Measurements from ENCODE around the gene DALRD3.

The DALRD3 gene

GRCh38 chr3:49017971-49018706 lies at the start of gene DALRD3:
TSS of gene DALRD3 (minus strand) at chr3:49018580. CDS start at chr3:49018564, 16 bp downstream.
- no peak for DNase-seq (ENCODE audit: low read depth)

- no peak for DNase-seq (ENCODE audit: low read depth)
Measured at GRCh38 chr3:49058011-49058410, 39.6 kb upstream of the DALRD3 start.

GRCh38 chr3:49057268-49057667 lies 38.9 kb upstream of the DALRD3 start:
- DNase-seq (ENCODE audit: low read depth): no peak

GRCh38 chr3:49054344-49054862 lies 36.0 kb upstream of the DALRD3 start:
- no peak for DNase-seq (ENCODE audit: low read depth)

GRCh38 chr3:49053543-49053942 lies 35.2 kb upstream of the DALRD3 start:
- DNase-seq (ENCODE audit: low read depth): no peak

GRCh38 chr3:49035281-49035680 lies 16.9 kb upstream of the DALRD3 start:
- DNase-seq (ENCODE audit: low read depth): no peak

- no peak for DNase-seq (ENCODE audit: low read depth)
Measured at GRCh38 chr3:49034650-49035049, 16.3 kb upstream of the DALRD3 start.

- DNase-seq (ENCODE audit: low read depth): no peak
Measured at GRCh38 chr3:49032646-49033304, 14.4 kb upstream of the DALRD3 start.

- no peak for DNase-seq (ENCODE audit: low read depth)
Measured at GRCh38 chr3:49030321-49030720, 11.9 kb upstream of the DALRD3 start.

- no peak for DNase-seq (ENCODE audit: low read depth)
Measured at GRCh38 chr3:49029563-49029884, 11.1 kb upstream of the DALRD3 start.

GRCh38 chr3:49028673-49029562 lies 10.5 kb upstream of the DALRD3 start, which contains the start of gene IMPDH2:
TSS of gene IMPDH2 (minus strand) at chr3:49029398. CDS start at chr3:49029350, 48 bp downstream.
- peak; percentile 53 for DNase-seq (ENCODE audit: low read depth)

- DNase-seq (ENCODE audit: low read depth): no peak
Measured at GRCh38 chr3:49028298-49028672, 9.9 kb upstream of the DALRD3 start.

GRCh38 chr3:49027634-49028033 lies 9.3 kb upstream of the DALRD3 start:
- no peak for DNase-seq (ENCODE audit: low read depth)

- no peak for DNase-seq (ENCODE audit: low read depth)
Measured at GRCh38 chr3:49026536-49026935, 8.2 kb upstream of the DALRD3 start.

- DNase-seq (ENCODE audit: low read depth): no peak
Measured at GRCh38 chr3:49025793-49026520, 7.6 kb upstream of the DALRD3 start.

- DNase-seq (ENCODE audit: low read depth): no peak
Measured at GRCh38 chr3:49025005-49025792, 6.8 kb upstream of the DALRD3 start.

- no peak for DNase-seq (ENCODE audit: low read depth)
Measured at GRCh38 chr3:49024449-49024848, 6.1 kb upstream of the DALRD3 start.

- DNase-seq (ENCODE audit: low read depth): no peak
Measured at GRCh38 chr3:49023775-49024174, 5.4 kb upstream of the DALRD3 start.

GRCh38 chr3:49022688-49023171 lies 4.3 kb upstream of the DALRD3 start:
- no peak for DNase-seq (ENCODE audit: low read depth)

GRCh38 chr3:49021813-49022687 lies 3.7 kb upstream of the DALRD3 start, which contains the start of gene NDUFAF3:
TSS of gene NDUFAF3 (plus strand) at chr3:49022121. CDS start at chr3:49022145, 24 bp downstream.
- DNase-seq (ENCODE audit: low read depth): peak; percentile 71
